H1 (cell line): ENCODE measurements around the gene ZNF629. TPM values are rescaled to one million over a fixed set of nuclear protein-coding genes. Genes with fewer than 3 reads are reported as not detected.

ENCODE experiments used
- CTCF ChIA-PET: fragments of 300-600 bp; sonication (Branson Sonifier 250); formaldehyde crosslinking; loops from one replicate; lab custom pipeline; 2021; ENCODE audit not compliant: partially characterized antibody; lab: Charles Lee
- POLR2A ChIA-PET: fragments of 300-600 bp; sonication (Branson Sonifier 250); formaldehyde crosslinking; loops from one replicate; lab custom pipeline; 2021; ENCODE audit warnings: inconsistent platforms; ENCODE audit not compliant: partially characterized antibody; lab: Charles Lee
- DNase-seq, 2 experiments: peaks; one replicate each; pipeline versions ENCODE4 v3.0.0 to v3.0.0-alpha.2; 2010 to 2022; ENCODE audit warnings: low spot score in 2 of 2, low read depth in 1 of 2, mixed read lengths in 1 of 2
- FAIRE-seq: peaks from 2 replicates; lab custom pipeline; 2011; peaks lifted over from hg19 to GRCh38; lab: Jason Lieb, UNC
- H2AFZ ChIP-seq: 2 replicates; pipeline ENCODE4 v1.8.1; 2012; ENCODE audit warnings: low read length, inconsistent platforms
- H2AK5ac ChIP-seq: 2 replicates; pipeline ENCODE4 v1.6.1; 2013; ENCODE audit warnings: low read depth, low read length
- H2BK120ac ChIP-seq: replicated peaks from 2 replicates; pipeline ENCODE3; 2013; ENCODE audit warnings: low read depth, low read length, inconsistent platforms
- H2BK12ac ChIP-seq: 2 replicates; pipeline ENCODE4 v1.6.1; 2013; ENCODE audit warnings: low read depth, low read length
- H2BK15ac ChIP-seq: 2 replicates; pipeline ENCODE4 v1.6.1; 2013; ENCODE audit warnings: low read length
- H2BK20ac ChIP-seq: 2 replicates; pipeline ENCODE4 v1.6.1; 2013; ENCODE audit warnings: low read length
- H2BK5ac ChIP-seq: 2 replicates; pipeline ENCODE4 v1.6.1; 2013; ENCODE audit warnings: low read depth, low read length
- H3K14ac ChIP-seq: 2 replicates; pipeline ENCODE4 v1.6.1; 2013; ENCODE audit warnings: inconsistent platforms; ENCODE audit not compliant: insufficient read length
- H3K18ac ChIP-seq: 2 replicates; pipeline ENCODE4 v1.6.1; 2013; ENCODE audit warnings: low read length; ENCODE audit errors: extremely low read depth
- H3K23ac ChIP-seq: 2 replicates; pipeline ENCODE4 v1.6.1; 2013; ENCODE audit warnings: inconsistent platforms; ENCODE audit not compliant: insufficient read length
- H3K23me2 ChIP-seq: 2 replicates; pipeline ENCODE4 v1.6.1; 2013; ENCODE audit warnings: low read depth, low read length
- H3K27ac ChIP-seq: 2 replicates; pipeline ENCODE4 v1.6.1; 2011; ENCODE audit warnings: low read depth, low read length, inconsistent platforms
- H3K27me3 ChIP-seq, 4 experiments: replicated peaks in 1 of 4; 1 replicate in 1 of 4; 2 replicates in 3 of 4; pipeline versions ENCODE4 v1.6.1 to v1.8.1; 2011 to 2013; ENCODE audit warnings: low read length in 3 of 4, mild to moderate bottlenecking in 3 of 4, inconsistent platforms in 2 of 4, mixed read lengths in 2 of 4, moderate library complexity in 1 of 4; ENCODE audit not compliant: control insufficient read depth in 3 of 4, insufficient read depth in 3 of 4; ENCODE audit errors: extremely low read depth in 1 of 4
- H3K36me3 ChIP-seq, 4 experiments: 2 replicates each; pipeline versions ENCODE4 v1.6.1 to v1.8.1; 2011 to 2013; ENCODE audit warnings: mild to moderate bottlenecking in 4 of 4, low read length in 3 of 4, moderate library complexity in 2 of 4, control low read depth in 1 of 4, inconsistent platforms in 1 of 4; ENCODE audit not compliant: insufficient read depth in 4 of 4, control insufficient read depth in 2 of 4
- H3K4ac ChIP-seq: replicated peaks from 2 replicates; pipeline ENCODE3; 2013; ENCODE audit warnings: low read length, low read depth, mixed read lengths, inconsistent platforms; ENCODE audit not compliant: insufficient read length
- H3K4me1 ChIP-seq, 4 experiments: replicated peaks in 1 of 4; 1 replicate in 1 of 4; 2 replicates in 3 of 4; pipeline versions ENCODE4 v1.6.1 to v1.8.1; 2011 to 2013; ENCODE audit warnings: low read length in 3 of 4, inconsistent platforms in 2 of 4, mixed read lengths in 1 of 4; ENCODE audit not compliant: insufficient read depth in 4 of 4, control insufficient read depth in 3 of 4
- H3K4me2 ChIP-seq, 2 experiments: 2 replicates each; pipeline versions ENCODE4 v1.6.1 to v1.8.1; 2011 to 2013; ENCODE audit warnings: low read depth in 2 of 2, low read length in 2 of 2, control low read depth in 1 of 2, inconsistent platforms in 1 of 2, mild to moderate bottlenecking in 1 of 2; ENCODE audit not compliant: insufficient read depth in 1 of 2
- H3K4me3 ChIP-seq, 4 experiments: fragments of 200-600, 300-600 bp in 1 of 4; sonication (generic), shearing (Covaris generic), sonication (Bioruptor Twin) in 1 of 4; 2 replicates each; pipeline versions ENCODE4 v1.5.1 to v1.8.1; 2011 to 2016; ENCODE audit warnings: low read length in 4 of 4, low read depth in 3 of 4, control low read depth in 2 of 4, inconsistent platforms in 2 of 4, mild to moderate bottlenecking in 2 of 4, mixed read lengths in 1 of 4, moderate library complexity in 1 of 4; ENCODE audit not compliant: insufficient read depth in 2 of 4; ENCODE audit errors: extremely low read depth in 1 of 4
- H3K56ac ChIP-seq: replicated peaks from 2 replicates; pipeline ENCODE3; 2013; ENCODE audit warnings: low read depth, mild to moderate bottlenecking, mixed read lengths, low read length, inconsistent platforms; ENCODE audit not compliant: insufficient read length
- H3K79me1 ChIP-seq: 2 replicates; pipeline ENCODE4 v1.6.1; 2013; ENCODE audit warnings: low read depth, low read length, control low read depth
- H3K79me2 ChIP-seq, 2 experiments: 2 replicates each; pipeline versions ENCODE4 v1.6.1 to v1.8.1; 2012 to 2013; ENCODE audit warnings: low read length in 2 of 2, mild to moderate bottlenecking in 2 of 2, inconsistent platforms in 1 of 2; ENCODE audit not compliant: insufficient read depth in 2 of 2, control insufficient read depth in 1 of 2
- H3K9ac ChIP-seq, 4 experiments: replicated peaks in 1 of 4; 1 replicate in 1 of 4; 2 replicates in 3 of 4; pipeline versions ENCODE4 v1.6.1 to v1.8.1; 2011 to 2013; ENCODE audit warnings: low read depth in 3 of 4, low read length in 3 of 4, control low read depth in 2 of 4, mild to moderate bottlenecking in 2 of 4, moderate library complexity in 2 of 4, inconsistent platforms in 1 of 4; ENCODE audit errors: extremely low read depth in 1 of 4
- H3K9me3 ChIP-seq, 2 experiments: 2 replicates each; pipeline versions ENCODE4 v1.6.1 to v1.8.1; 2012 to 2013; ENCODE audit warnings: mild to moderate bottlenecking in 2 of 2, moderate library complexity in 2 of 2, control low read depth in 1 of 2, inconsistent platforms in 1 of 2, low read depth in 1 of 2, low read length in 1 of 2, mixed read lengths in 1 of 2; ENCODE audit not compliant: insufficient read depth in 2 of 2
- H4K20me1 ChIP-seq, 2 experiments: replicated peaks in 1 of 2; 2 replicates each; pipeline versions ENCODE3 to v1.8.1; 2011 to 2013; ENCODE audit warnings: inconsistent platforms in 2 of 2, low read length in 2 of 2, mild to moderate bottlenecking in 1 of 2; ENCODE audit not compliant: insufficient read depth in 2 of 2, control insufficient read depth in 1 of 2
- H4K5ac ChIP-seq: 2 replicates; pipeline ENCODE4 v1.6.1; 2013; ENCODE audit warnings: low read length, low read depth, mixed read lengths, inconsistent platforms; ENCODE audit not compliant: insufficient read length
- H4K8ac ChIP-seq: 2 replicates; pipeline ENCODE4 v1.8.0; 2013; ENCODE audit warnings: mild to moderate bottlenecking, moderate library complexity, low read length, inconsistent platforms; ENCODE audit not compliant: insufficient read depth; ENCODE audit errors: extremely low read depth
- H4K91ac ChIP-seq: replicated peaks from 2 replicates; pipeline ENCODE3; 2013; ENCODE audit warnings: low read length, mixed read lengths, inconsistent platforms; ENCODE audit not compliant: insufficient read length
- BCL11A ChIP-seq, 2 experiments: IDR thresholded peaks; one replicate each; pipeline ENCODE4 v1.6.1; 2011; ENCODE audit warnings: low read depth in 2 of 2, low read length in 2 of 2, mild to moderate bottlenecking in 2 of 2
- CHD2 ChIP-seq: IDR thresholded peaks from 2 replicates; pipeline ENCODE4 v1.6.1; 2012; ENCODE audit warnings: low read length, improper control_type of control experiment
- CREB1 ChIP-seq: IDR thresholded peaks from 2 replicates; pipeline ENCODE4 v1.6.1; 2012; ENCODE audit warnings: inconsistent platforms
- HDAC6 ChIP-seq: IDR thresholded peaks from one replicate; pipeline ENCODE4 v1.7.1; 2012; ENCODE audit warnings: low read depth, mild to moderate bottlenecking, inconsistent platforms, low read length, moderate library complexity
- KDM5A ChIP-seq: fragments of 200-600 bp; IDR thresholded peaks from 2 replicates; pipeline ENCODE4 v1.7.1; 2012; ENCODE audit warnings: mild to moderate bottlenecking, low read length, inconsistent platforms, mixed read lengths
- NRF1 ChIP-seq: IDR thresholded peaks from 2 replicates; pipeline ENCODE4 v1.6.1; 2011; ENCODE audit warnings: mild to moderate bottlenecking, low read depth, low read length, improper control_type of control experiment
- PHF8 ChIP-seq: fragments of 200-600 bp; sonication (generic); conservative IDR thresholded peaks from 2 replicates; pipeline ENCODE4 v1.7.1; 2012; ENCODE audit warnings: low read depth, mild to moderate bottlenecking, inconsistent platforms, low read length, moderate library complexity
- POU5F1 ChIP-seq: IDR thresholded peaks from 2 replicates; pipeline ENCODE4 v1.6.1; 2011; ENCODE audit warnings: low read depth, mild to moderate bottlenecking, low read length, moderate library complexity
- TEAD4 ChIP-seq: IDR thresholded peaks from 2 replicates; pipeline ENCODE4 v1.6.1; 2012; ENCODE audit warnings: low read depth, low read length, inconsistent platforms, mixed read lengths
- YY1 ChIP-seq: IDR thresholded peaks from 2 replicates; pipeline ENCODE4 v1.6.1; 2011; ENCODE audit warnings: low read depth, mild to moderate bottlenecking, low read length
- WGBS, 2 experiments: shearing (Covaris generic) in 1 of 2; methylation state at CpG; one replicate each; pipeline versions ENCODE4 v1.1.6 to v1.1.7; 2013 to 2015; ENCODE audit warnings: low lambda C conversion rate in 2 of 2, mixed read lengths in 2 of 2, inconsistent platforms in 1 of 2, low coverage in 1 of 2, missing lambda C conversion rate in 1 of 2; ENCODE audit not compliant: insufficient replicate concordance in 2 of 2, insufficient coverage in 1 of 2, insufficient read length in 1 of 2; ENCODE audit errors: extremely low coverage in 1 of 2, missing lambda C conversion rate in 1 of 2; 5-methylcytosine and 5-hydroxymethylcytosine counted together
- long read RNA-seq, 2 experiments: library from RNA in 1 of 2; library from capped mRNA in 1 of 2; stranded (forward); transcript quantifications; one replicate each; pipeline ENCODE4 v2.0.0, GENCODE V29; 2021; ENCODE audit warnings: inconsistent platforms in 1 of 2
- polyA minus RNA-seq, 3 experiments: library from RNA; depleted of rRNA, polyadenylated mRNA; stranded (reverse); fragments of >200 nt; gene quantifications; 1 replicate in 2 of 3; 2 replicates in 1 of 3; pipeline ENCODE4 v1.2.3, GENCODE V29; 2011
- polyA plus RNA-seq, 7 experiments: library from polyadenylated mRNA; depleted of rRNA in 3 of 7; stranded (reverse) in 5 of 7; unstranded in 2 of 7; fragments of >200 nt in 5 of 7; fragments of 200-250 nt in 2 of 7; gene quantifications; 1 replicate in 5 of 7; 2 replicates in 1 of 7; 4 replicates in 1 of 7; pipeline versions ENCODE4 v1.2.1 to v1.2.3, GENCODE V29; 2011 to 2013; ENCODE audit warnings: missing spikeins in 2 of 7, mixed read lengths in 2 of 7
- total RNA-seq: library from RNA; stranded (reverse); fragmentation: NEBNext Ultra II Directional; extraction: Animal tissue kit (Norgen Biotek cat#: 25700); gene quantifications from 2 replicates; pipeline ENCODE4 v1.2.1, GENCODE V29; 2021

ZNF629 gene
- total RNA-seq: 19.3 and 19.5 TPM in 2 replicates
- polyA plus RNA-seq (2011; rRNA removed): 11.0 and 13.6 TPM in 2 replicates
- polyA plus RNA-seq (2011; cell fraction: cytosol; rRNA removed): 8.2 TPM
- polyA plus RNA-seq (2011; cell fraction: nucleus; rRNA removed): 21.5 TPM
- polyA plus RNA-seq (2012, experiment 1 of 2): 14.4 to 17.5 TPM (median 15.0 TPM) in 4 replicates
- 11.9 TPM for polyA plus RNA-seq (2012, experiment 2 of 2)
- polyA plus RNA-seq (2013, experiment 1 of 2): 12.5 TPM
- polyA plus RNA-seq (2013, experiment 2 of 2): 11.1 TPM
- 9.9 and 11.1 TPM in 2 replicates for polyA minus RNA-seq (2011; rRNA and poly(A)+ RNA removed)
- 10.2 TPM for polyA minus RNA-seq (2011; cell fraction: cytosol; rRNA and poly(A)+ RNA removed)
- polyA minus RNA-seq (2011; cell fraction: nucleus; rRNA and poly(A)+ RNA removed): 18.8 TPM
- long read RNA-seq, experiment 1, partial matches to known transcripts: 2 of 8 reads
- long read RNA-seq, experiment 1, other reads (novel, unspliced or antisense): 6 of 8 reads
- long read RNA-seq, experiment 2, partial matches to known transcripts: 0 of 7 reads
- long read RNA-seq, experiment 2, other reads (novel, unspliced or antisense): 7 of 7 reads

DNA sequence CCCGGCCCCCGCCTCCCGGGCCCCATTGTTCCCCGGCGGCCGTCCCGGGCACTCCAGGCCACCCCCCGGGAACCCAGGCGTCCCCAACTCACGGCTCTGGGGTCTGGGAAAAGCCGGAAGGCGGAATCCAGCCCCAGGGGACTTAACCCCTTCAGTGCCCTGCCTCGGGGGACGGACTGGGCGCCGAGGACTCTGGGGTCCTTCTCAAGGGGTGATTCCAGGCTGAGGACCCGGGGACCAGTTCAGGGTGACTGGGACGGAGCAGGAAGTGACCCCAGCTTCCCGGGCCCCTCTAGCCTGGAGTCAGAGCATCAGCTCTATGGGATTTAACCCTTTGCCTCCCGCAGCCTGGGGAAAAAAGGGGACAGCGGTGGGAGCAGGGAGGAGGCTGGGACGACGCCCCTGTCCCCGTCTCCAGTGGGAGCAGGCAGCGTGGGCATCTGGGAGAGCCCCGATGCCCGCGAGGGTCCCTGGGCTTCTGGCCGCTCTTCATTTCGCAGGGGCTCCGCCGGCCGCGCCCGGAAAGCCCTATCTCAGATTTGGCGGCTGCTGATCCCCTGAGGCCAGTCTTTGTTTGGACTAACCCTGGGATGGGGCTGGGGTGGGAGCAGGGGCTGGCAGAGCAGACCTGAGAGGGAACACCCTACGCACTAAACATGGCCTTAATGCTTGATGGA, at the start of gene ZNF629:
Gene ZNF629, minus strand, starts transcription at position 270 of the 677 bp plus-strand sequence. CDS start 2,723 bp downstream, outside the sequence.
- Histone ChIP-seq H3K27me3 (no peaks in the 10 kb centered on the region; a peak in 1 of 7 replicates), H2AFZ (peak within 1 kb of the TSS; percentile 61; the same call in 1 of the 2 replicates), H3K14ac (no peak within 1 kb of the TSS), H3K4ac (peak within 1 kb of the TSS; percentile 23), H2BK15ac (peak within 1 kb of the TSS; percentile 92; the same call in 1 of the 2 replicates), H4K20me1 (no peaks in the 10 kb centered on the region), H3K56ac (peak within 1 kb of the TSS; percentile 86), H3K23me2 (peaks cover 9% of the 10 kb centered on the region; the same call in 1 of the 2 replicates), H3K79me1 (peaks cover 9% of the 10 kb centered on the region), H4K91ac (peak within 1 kb of the TSS; percentile 84), H3K18ac (peak within 1 kb of the TSS; percentile 83), H2BK20ac (no peak within 1 kb of the TSS), H3K4me1 (peaks cover 0 to 8% (median 0%) of the 10 kb centered on the region in 4 experiments; a peak in 2 of 7 replicates), H2BK5ac (peak within 1 kb of the TSS; percentile 71), H2BK12ac (0 out of 2 replicates have a peak within 1 kb of the TSS, but pooled peaks have one; percentile 27), H3K9me3 (no peaks in the 10 kb centered on the region), H2AK5ac (peak within 1 kb of the TSS; percentile 17; the same call in 1 of the 2 replicates), H2BK120ac (no peak within 1 kb of the TSS), H3K23ac (no peak within 1 kb of the TSS), H3K9ac (peak within 1 kb of the TSS; percentile 77 to 87 (median 82)), H3K4me2 (peak within 1 kb of the TSS; percentile 94), H3K4me3 (peak within 1 kb of the TSS; percentile 70 to 99 (median 93)), H3K79me2 (peaks cover 0 to 17% of the 10 kb centered on the region in 2 experiments; a peak in 2 of 4 replicates), H4K5ac (peak within 1 kb of the TSS; percentile 81), H4K8ac (peak within 1 kb of the TSS; percentile 97), H3K27ac (peak within 1 kb of the TSS; percentile 79), H3K36me3 (peaks cover 11 to 19% (median 15%) of the 10 kb centered on the region in 4 experiments; a peak in 6 of 8 replicates)
- FAIRE-seq (no peak), DNase-seq (peak in 1 of 2 experiments; percentile 87)
- ChIA-PET CTCF (interaction anchor here (0.6 to 1.5 kb wide), 5 partner anchors 9 to 109 kb away, joined by 3 to 8 read pairs (median 3); no protein-coding TSS in a partner anchor), POLR2A (interaction anchor here (0.6 to 2.8 kb wide), 11 partner anchors 9 to 114 kb away, joined by 3 to 40 read pairs (median 3); no protein-coding TSS in a partner anchor)
- WGBS, 2 experiments: 6% methylated on average over 23 of the region's 37 CpGs; no CpG with 5 or more reads in 1 of the 2 experiments
- TF ChIP-seq CHD2 (no peak), NRF1 (no peak), YY1 (no peak), BCL11A (IDR thresholded peaks at IDR 0.05; ENCODE audit: low read depth in 2 of 2, low read length in 2 of 2) (no peak), HDAC6 (no peak), CREB1 (no peak; the same call in 1 of the 2 replicates), TEAD4 (no peak), KDM5A (no peak), POU5F1 (no peak), PHF8 (peak; percentile 66; the same call in 1 of the 2 replicates)
